ENCODE measurements around the gene INTS13. TPM values are rescaled to one million over a fixed set of nuclear protein-coding genes. Genes with fewer than 3 reads are reported as not detected.
A peak's percentile ranks its signal among the peaks of the same experiment; 100 is the strongest.

INTS13 gene
- total RNA-seq, 1 experiment from 2014 or later, result 50.5 TPM

DNA sequence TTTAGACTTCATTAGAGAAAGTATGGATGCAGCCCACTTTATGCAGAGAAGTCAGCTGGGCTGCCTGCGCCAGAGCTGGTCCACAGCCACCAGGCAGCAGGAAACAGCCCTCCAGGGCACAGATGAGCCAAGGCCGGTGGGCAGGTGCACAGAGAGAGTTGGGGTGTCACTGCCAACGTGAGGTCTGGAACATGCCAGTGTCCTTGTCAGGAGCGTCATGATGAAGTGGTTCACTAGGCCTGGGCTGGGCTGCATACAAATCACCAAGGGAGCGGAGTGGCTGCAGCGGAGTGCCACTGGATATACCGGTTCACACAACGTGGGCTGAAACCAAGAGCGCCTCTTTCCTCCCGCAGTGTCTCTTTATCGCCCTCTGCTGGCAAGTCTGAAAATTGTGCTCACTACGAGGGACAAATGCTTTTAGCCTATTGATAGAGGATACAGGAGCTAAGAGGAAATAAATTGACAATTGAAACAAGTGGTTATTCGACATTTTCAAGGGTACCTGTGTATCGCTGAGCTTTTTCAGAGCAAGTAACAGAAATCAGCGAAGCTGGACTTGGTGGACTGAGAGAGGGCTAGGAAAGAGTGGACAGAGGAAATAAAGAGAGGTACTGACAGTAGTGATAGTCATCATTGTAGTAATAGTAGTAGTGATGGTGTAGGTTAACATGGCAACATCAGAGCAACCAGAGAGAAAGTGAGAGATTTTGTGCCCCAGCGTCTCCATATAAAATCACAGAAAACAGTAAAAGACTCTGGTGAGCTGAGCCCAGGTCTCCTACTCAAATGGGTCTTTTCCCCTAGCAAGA lies 52.8 kb downstream of the INTS13 start:
- Histone ChIP-seq H3K36me3 (ENCODE audit: control insufficient read depth in 1 of 2, insufficient read depth in 2 of 2, low read length in 2 of 2) (no peaks in the 10 kb centered on the region), H2AFZ (ENCODE audit: low read depth, low read length, poor library complexity, severe bottlenecking) (no peak overlapping the region), H3K27ac (ENCODE audit: low read depth, low read length) (no peak overlapping the region), H4K20me1 (ENCODE audit: insufficient read depth) (no peaks in the 10 kb centered on the region), H3K79me2 (ENCODE audit: insufficient read depth, low read length) (no peaks in the 10 kb centered on the region), H3K9me3 (ENCODE audit: control insufficient read depth in 1 of 2, insufficient read depth in 1 of 2, low read depth in 1 of 2, low read length in 2 of 2) (no peaks in the 10 kb centered on the region), H3K9ac (ENCODE audit: low read length) (no peak overlapping the region), H3K4me1 (ENCODE audit: control insufficient read depth in 1 of 2, insufficient read depth in 2 of 2, low read length in 2 of 2) (peaks cover 2 to 7% of the 10 kb centered on the region in 2 experiments; a peak in 2 of 4 replicates), H3K4me3 (replicated peaks in 1 of 2; ENCODE audit: low read depth in 1 of 2, low read length in 2 of 2) (no peak overlapping the region), H3K4me2 (ENCODE audit: low read length) (no peak overlapping the region), H3K27me3 (ENCODE audit: insufficient read depth, low read length) (no peaks in the 10 kb centered on the region), H3K9me2 (ENCODE audit: insufficient read depth) (no peaks in the 10 kb centered on the region)
- no TSS peak for BruUV-seq (replicated peaks)
- ChIA-PET RAD21 (ENCODE audit: low non-redundant PET in 1 of 2, low total read pairs in 2 of 2, uncharacterized antibody in 2 of 2, unreplicated experiment in 2 of 2) (interaction anchor here in 1 of 2 experiments (0.6 kb wide), 1 partner anchor 793 kb away, joined by 3 read pairs; no protein-coding TSS in a partner anchor), POLR2A (no interaction called here), CTCF (interaction anchor here (0.6 to 1.6 kb wide), 19 partner anchors 9 to 421 kb away, joined by 3 to 12 read pairs (median 5); partner anchors contain the start of gene ITPR2)
- intact Hi-C loops (cut with micrococcal nuclease), result loop anchor here (2.0 kb wide), 1 partner anchor 32 kb away; no protein-coding TSS in a partner anchor
- TF ChIP-seq SP1 (IDR thresholded peaks at IDR 0.05; ENCODE audit: low read depth), result no peak
- TF ChIP-seq, protein P1, sequence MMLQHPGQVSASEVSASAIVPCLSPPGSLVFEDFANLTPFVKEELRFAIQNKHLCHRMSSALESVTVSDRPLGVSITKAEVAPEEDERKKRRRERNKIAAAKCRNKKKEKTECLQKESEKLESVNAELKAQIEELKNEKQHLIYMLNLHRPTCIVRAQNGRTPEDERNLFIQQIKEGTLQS (IDR thresholded peaks at IDR 0.05), result no peak
- no peak for TF ChIP-seq EZH2 (IDR thresholded peaks at IDR 0.05)
- no peak for TF ChIP-seq POLR2AphosphoS5 (IDR thresholded peaks at IDR 0.05; ENCODE audit: low read depth, low read length)
- TF ChIP-seq RAD21 (IDR thresholded peaks at IDR 0.05; ENCODE audit: low read depth), result peak; percentile 75
- TF ChIP-seq, protein P2, sequence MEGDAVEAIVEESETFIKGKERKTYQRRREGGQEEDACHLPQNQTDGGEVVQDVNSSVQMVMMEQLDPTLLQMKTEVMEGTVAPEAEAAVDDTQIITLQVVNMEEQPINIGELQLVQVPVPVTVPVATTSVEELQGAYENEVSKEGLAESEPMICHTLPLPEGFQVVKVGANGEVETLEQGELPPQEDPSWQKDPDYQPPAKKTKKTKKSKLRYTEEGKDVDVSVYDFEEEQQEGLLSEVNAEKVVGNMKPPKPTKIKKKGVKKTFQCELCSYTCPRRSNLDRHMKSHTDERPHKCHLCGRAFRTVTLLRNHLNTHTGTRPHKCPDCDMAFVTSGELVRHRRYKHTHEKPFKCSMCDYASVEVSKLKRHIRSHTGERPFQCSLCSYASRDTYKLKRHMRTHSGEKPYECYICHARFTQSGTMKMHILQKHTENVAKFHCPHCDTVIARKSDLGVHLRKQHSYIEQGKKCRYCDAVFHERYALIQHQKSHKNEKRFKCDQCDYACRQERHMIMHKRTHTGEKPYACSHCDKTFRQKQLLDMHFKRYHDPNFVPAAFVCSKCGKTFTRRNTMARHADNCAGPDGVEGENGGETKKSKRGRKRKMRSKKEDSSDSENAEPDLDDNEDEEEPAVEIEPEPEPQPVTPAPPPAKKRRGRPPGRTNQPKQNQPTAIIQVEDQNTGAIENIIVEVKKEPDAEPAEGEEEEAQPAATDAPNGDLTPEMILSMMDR (IDR thresholded peaks at IDR 0.05 in 2 of 3, conservative IDR thresholded peaks at IDR 0.05 in 1 of 3; ENCODE audit: borderline replicate concordance in 1 of 3, insufficient read depth in 1 of 3, low read depth in 2 of 3, low read length in 2 of 3), result peak; percentile 77 to 97 (median 88)
- TF ChIP-seq, protein P3, sequence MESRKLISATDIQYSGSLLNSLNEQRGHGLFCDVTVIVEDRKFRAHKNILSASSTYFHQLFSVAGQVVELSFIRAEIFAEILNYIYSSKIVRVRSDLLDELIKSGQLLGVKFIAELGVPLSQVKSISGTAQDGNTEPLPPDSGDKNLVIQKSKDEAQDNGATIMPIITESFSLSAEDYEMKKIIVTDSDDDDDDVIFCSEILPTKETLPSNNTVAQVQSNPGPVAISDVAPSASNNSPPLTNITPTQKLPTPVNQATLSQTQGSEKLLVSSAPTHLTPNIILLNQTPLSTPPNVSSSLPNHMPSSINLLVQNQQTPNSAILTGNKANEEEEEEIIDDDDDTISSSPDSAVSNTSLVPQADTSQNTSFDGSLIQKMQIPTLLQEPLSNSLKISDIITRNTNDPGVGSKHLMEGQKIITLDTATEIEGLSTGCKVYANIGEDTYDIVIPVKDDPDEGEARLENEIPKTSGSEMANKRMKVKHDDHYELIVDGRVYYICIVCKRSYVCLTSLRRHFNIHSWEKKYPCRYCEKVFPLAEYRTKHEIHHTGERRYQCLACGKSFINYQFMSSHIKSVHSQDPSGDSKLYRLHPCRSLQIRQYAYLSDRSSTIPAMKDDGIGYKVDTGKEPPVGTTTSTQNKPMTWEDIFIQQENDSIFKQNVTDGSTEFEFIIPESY (IDR thresholded peaks at IDR 0.05; ENCODE audit: extremely low read depth, insufficient replicate concordance, low read length), result no peak
- TF ChIP-seq, protein P4, sequence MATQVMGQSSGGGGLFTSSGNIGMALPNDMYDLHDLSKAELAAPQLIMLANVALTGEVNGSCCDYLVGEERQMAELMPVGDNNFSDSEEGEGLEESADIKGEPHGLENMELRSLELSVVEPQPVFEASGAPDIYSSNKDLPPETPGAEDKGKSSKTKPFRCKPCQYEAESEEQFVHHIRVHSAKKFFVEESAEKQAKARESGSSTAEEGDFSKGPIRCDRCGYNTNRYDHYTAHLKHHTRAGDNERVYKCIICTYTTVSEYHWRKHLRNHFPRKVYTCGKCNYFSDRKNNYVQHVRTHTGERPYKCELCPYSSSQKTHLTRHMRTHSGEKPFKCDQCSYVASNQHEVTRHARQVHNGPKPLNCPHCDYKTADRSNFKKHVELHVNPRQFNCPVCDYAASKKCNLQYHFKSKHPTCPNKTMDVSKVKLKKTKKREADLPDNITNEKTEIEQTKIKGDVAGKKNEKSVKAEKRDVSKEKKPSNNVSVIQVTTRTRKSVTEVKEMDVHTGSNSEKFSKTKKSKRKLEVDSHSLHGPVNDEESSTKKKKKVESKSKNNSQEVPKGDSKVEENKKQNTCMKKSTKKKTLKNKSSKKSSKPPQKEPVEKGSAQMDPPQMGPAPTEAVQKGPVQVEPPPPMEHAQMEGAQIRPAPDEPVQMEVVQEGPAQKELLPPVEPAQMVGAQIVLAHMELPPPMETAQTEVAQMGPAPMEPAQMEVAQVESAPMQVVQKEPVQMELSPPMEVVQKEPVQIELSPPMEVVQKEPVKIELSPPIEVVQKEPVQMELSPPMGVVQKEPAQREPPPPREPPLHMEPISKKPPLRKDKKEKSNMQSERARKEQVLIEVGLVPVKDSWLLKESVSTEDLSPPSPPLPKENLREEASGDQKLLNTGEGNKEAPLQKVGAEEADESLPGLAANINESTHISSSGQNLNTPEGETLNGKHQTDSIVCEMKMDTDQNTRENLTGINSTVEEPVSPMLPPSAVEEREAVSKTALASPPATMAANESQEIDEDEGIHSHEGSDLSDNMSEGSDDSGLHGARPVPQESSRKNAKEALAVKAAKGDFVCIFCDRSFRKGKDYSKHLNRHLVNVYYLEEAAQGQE (IDR thresholded peaks at IDR 0.05; ENCODE audit: low read depth), result no peak
- no peak for TF ChIP-seq SRF (IDR thresholded peaks at IDR 0.05; ENCODE audit: low read depth)
- no peak for TF ChIP-seq EGR1 (IDR thresholded peaks at IDR 0.05; ENCODE audit: low read depth)
- no peak for TF ChIP-seq ELF1 (IDR thresholded peaks at IDR 0.05; ENCODE audit: borderline replicate concordance, low read depth)
- no peak for TF ChIP-seq YY1 (IDR thresholded peaks at IDR 0.05; ENCODE audit: extremely low read depth, insufficient replicate concordance, low read depth, low read length)
- no peak for TF ChIP-seq EZH2phosphoT487 (IDR thresholded peaks at IDR 0.05; ENCODE audit: borderline replicate concordance)
- TF ChIP-seq ZNF274 (IDR thresholded peaks at IDR 0.05; ENCODE audit: low read depth, low read length), result no peak
- no peak for TF ChIP-seq SIN3A (IDR thresholded peaks at IDR 0.05; ENCODE audit: low read depth)
- peak; percentile 51 for DNase-seq (ENCODE audit: low read depth, low spot score)
- peak; percentile 97 for ATAC-seq
